OCI-LY3 (cell line): ENCODE data around the gene MCU.

Experiments used
- H2AFZ ChIP-seq: fragments of 200-600, 300-600 bp; shearing (Covaris generic); 2 replicates; pipeline ENCODE4 v1.6.0; 2014; ENCODE audit warnings: antibody characterized with exemption, low read depth, low read length
- H3K27ac ChIP-seq: fragments of 200-600, 300-600 bp; sonication (generic); 2 replicates; pipeline ENCODE4 v1.5.1; 2014; ENCODE audit warnings: mild to moderate bottlenecking, low read length, moderate library complexity, mixed read lengths
- H3K27me3 ChIP-seq: fragments of 200-600, 300-600 bp; sonication (generic); 2 replicates; pipeline ENCODE4 v1.6.1; 2014; ENCODE audit warnings: low read depth, low read length, mixed read lengths
- H3K36me3 ChIP-seq: fragments of 200-600, 300-600 bp; sonication (generic); replicated peaks from 2 replicates; pipeline ENCODE3; 2014; ENCODE audit warnings: low read depth, low read length, mixed read lengths
- H3K4me1 ChIP-seq: fragments of 300-600, 200-600 bp; sonication (generic); 2 replicates; pipeline ENCODE4 v1.6.1; 2014; ENCODE audit warnings: low read length, mixed read lengths
- H3K4me2 ChIP-seq: fragments of 200-600, 300-600 bp; sonication (generic); 2 replicates; pipeline ENCODE4 v1.6.1; 2014; ENCODE audit warnings: low read length, mixed read lengths
- H3K4me3 ChIP-seq: fragments of 300-600, 200-600 bp; sonication (generic); 2 replicates; pipeline ENCODE4 v1.5.1; 2014; ENCODE audit warnings: antibody characterized with exemption, mild to moderate bottlenecking, low read length, moderate library complexity
- H3K79me2 ChIP-seq: fragments of 300-600, 200-600 bp; shearing (Covaris generic); 2 replicates; pipeline ENCODE4 v1.6.1; 2014; ENCODE audit warnings: mild to moderate bottlenecking, low read length, mixed read lengths
- H3K9ac ChIP-seq: fragments of 300-600, 200-600 bp; shearing (Covaris generic); 2 replicates; pipeline ENCODE4 v1.6.0; 2014; ENCODE audit warnings: mild to moderate bottlenecking, low read length, moderate library complexity
- H3K9me3 ChIP-seq: fragments of 200-600, 300-600 bp; shearing (Covaris generic); 2 replicates; pipeline ENCODE4 v1.6.1; 2014; ENCODE audit warnings: low read length, mixed read lengths; ENCODE audit not compliant: insufficient read depth
- H4K20me1 ChIP-seq: fragments of 200-600, 300-600 bp; sonication (generic); 2 replicates; pipeline ENCODE4 v1.6.1; 2016; ENCODE audit warnings: low read length, mixed read lengths; ENCODE audit not compliant: insufficient read depth
- EZH2phosphoT487 ChIP-seq: fragments of 200-600 bp; shearing (Covaris generic); IDR thresholded peaks from 2 replicates; pipeline ENCODE4 v1.6.1; 2018; ENCODE audit warnings: antibody characterized with exemption, mixed run types, low read depth
- TF ChIP-seq, protein P1 (sequence below): fragments of 200-600, 300-600 bp; sonication (generic); IDR thresholded peaks from 2 replicates; pipeline ENCODE4 v1.5.1; 2014; ENCODE audit warnings: antibody characterized with exemption, low read length, low read depth

MCU gene

DNA sequence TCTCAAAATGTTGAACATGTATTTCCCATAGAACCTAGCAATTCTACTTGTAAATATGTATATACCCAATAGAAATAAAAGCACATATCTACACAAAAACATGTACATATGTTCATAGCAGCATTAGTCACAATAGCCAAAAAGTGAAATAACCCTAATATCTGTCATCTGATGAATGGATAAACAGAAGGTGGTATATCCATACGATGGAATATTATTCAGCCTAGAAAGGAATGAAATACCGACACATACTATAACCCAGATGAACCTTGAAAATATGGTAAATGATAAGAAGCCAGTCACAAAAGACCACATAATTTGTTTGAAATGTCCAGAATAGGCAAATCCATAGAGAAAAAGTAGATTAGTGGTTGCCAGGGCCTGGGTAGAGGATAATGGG, 87.9 kb downstream of the MCU start:
- H3K36me3 ChIP-seq: no peaks in the 10 kb centered on the region
- H3K4me1 ChIP-seq: no peaks in the 10 kb centered on the region
- H3K4me2 ChIP-seq: no peak overlapping the region
- H2AFZ ChIP-seq: no peak overlapping the region
- H3K9ac ChIP-seq: no peak overlapping the region
- no peaks in the 10 kb centered on the region for H4K20me1 ChIP-seq
- H3K27me3 ChIP-seq: no peaks in the 10 kb centered on the region
- H3K9me3 ChIP-seq: no peaks in the 10 kb centered on the region
- H3K4me3 ChIP-seq: no peak overlapping the region
- H3K79me2 ChIP-seq: no peaks in the 10 kb centered on the region
- TF ChIP-seq, protein P1, sequence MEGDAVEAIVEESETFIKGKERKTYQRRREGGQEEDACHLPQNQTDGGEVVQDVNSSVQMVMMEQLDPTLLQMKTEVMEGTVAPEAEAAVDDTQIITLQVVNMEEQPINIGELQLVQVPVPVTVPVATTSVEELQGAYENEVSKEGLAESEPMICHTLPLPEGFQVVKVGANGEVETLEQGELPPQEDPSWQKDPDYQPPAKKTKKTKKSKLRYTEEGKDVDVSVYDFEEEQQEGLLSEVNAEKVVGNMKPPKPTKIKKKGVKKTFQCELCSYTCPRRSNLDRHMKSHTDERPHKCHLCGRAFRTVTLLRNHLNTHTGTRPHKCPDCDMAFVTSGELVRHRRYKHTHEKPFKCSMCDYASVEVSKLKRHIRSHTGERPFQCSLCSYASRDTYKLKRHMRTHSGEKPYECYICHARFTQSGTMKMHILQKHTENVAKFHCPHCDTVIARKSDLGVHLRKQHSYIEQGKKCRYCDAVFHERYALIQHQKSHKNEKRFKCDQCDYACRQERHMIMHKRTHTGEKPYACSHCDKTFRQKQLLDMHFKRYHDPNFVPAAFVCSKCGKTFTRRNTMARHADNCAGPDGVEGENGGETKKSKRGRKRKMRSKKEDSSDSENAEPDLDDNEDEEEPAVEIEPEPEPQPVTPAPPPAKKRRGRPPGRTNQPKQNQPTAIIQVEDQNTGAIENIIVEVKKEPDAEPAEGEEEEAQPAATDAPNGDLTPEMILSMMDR: no peak
- TF ChIP-seq EZH2phosphoT487: no peak
- no peak overlapping the region for H3K27ac ChIP-seq

DNA sequence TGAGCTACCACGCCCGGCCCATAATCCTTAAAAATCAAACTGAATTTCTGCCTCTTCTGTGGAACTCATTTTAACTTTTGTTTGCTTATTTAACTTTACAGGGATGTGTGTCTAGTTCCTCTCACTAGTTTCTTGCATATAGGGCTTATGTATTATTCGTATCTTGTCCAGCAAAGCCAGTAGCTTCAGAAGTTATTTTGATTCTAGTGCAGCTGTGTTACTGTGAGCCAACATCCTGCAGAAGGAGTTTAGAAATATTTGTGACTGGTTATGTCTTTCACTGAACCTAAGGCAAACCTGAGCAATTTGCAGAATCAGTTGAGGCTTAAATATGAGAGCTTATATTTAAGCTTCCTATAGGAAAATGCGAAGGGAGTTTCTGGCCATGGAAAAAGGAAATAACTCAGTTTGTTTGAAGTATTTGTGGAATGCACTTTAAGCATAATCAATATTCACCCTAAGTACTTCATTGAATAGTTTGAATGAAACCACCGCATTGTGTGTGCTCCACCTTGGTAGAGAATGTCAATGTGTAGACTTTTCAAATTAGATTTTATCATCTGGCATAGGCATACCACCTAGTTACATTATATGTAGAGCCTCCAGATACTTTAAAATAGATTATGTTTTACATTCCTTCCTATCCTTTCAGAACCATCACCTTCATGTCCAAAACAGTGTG, 90.8 kb downstream of the MCU start:
- no peaks in the 10 kb centered on the region for H3K9me3 ChIP-seq
- no peaks in the 10 kb centered on the region for H3K36me3 ChIP-seq
- no peaks in the 10 kb centered on the region for H4K20me1 ChIP-seq
- no peak overlapping the region for H3K27ac ChIP-seq
- H3K79me2 ChIP-seq: no peaks in the 10 kb centered on the region
- no peaks in the 10 kb centered on the region for H3K4me1 ChIP-seq
- H3K27me3 ChIP-seq: no peaks in the 10 kb centered on the region
- no peak overlapping the region for H3K4me3 ChIP-seq
- no peak overlapping the region for H3K9ac ChIP-seq
- TF ChIP-seq EZH2phosphoT487: no peak
- TF ChIP-seq, protein P1: no peak
- no peak overlapping the region for H3K4me2 ChIP-seq
- no peak overlapping the region for H2AFZ ChIP-seq

DNA sequence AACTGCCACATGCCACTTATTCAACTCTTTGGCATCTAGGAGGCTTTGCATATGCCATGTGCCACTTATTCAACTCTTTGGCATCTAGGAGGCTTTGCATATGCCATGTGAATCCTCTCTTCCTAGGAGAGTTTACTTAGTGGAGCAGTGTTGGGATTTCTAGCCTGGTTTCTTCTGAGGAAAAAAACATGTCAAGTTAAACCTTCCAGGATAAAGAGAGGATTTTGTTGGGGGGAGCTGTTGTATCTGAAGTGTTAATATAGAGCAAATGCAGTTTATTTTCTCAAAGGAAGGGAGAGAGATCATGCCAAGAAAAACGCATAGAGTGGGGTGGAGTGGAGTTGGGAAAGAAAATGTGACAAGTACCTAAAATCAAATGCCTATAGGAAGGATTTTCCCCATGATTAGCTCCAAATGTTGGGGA, 91.5 kb downstream of the MCU start:
- Histone ChIP-seq H3K9ac (no peak overlapping the region), H3K9me3 (no peaks in the 10 kb centered on the region), H3K27ac (no peak overlapping the region), H3K4me2 (no peak overlapping the region), H4K20me1 (no peaks in the 10 kb centered on the region), H3K27me3 (no peaks in the 10 kb centered on the region), H3K4me1 (no peaks in the 10 kb centered on the region), H3K4me3 (no peak overlapping the region), H3K79me2 (no peaks in the 10 kb centered on the region), H3K36me3 (no peaks in the 10 kb centered on the region), H2AFZ (no peak overlapping the region)
- TF ChIP-seq, protein P1: no peak
- no peak for TF ChIP-seq EZH2phosphoT487

DNA sequence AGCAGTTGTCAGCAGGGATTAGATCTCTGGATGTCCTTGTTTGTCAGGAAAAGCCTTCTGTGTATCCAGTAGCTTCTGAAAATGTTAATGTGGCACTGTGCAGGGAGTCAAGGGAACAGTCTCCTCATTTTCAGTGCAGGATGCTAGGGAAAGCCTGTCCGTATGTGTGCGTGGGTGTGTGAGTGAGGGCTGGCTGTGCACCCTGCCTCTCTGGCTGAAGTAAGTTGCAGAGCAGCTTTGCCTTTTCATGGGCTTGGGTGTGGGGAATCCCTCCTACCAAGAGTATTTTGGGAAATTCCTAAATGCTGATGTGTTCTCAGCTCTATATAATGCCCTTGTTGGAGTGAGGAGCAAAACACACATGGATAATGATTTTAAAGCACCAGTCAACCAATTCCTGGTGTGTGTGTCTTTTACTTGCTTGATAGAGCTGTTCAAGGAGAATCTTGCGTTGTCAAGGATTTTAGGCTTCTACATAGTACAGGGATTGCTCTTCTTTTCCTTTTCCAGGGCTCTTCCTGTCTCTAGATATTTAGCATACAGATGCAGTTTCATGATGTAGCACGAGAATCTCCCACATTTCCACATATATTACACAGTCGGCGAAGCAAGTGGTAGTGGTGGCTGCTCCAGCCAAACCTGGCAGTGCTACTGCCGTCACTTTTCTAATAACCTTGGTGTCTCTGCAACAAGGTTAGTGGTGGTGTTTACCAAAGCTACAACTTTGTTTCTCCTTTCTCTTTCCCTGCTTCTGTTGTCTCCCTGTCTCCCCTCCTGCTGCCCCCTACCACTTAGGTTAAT, 92.8 kb downstream of the MCU start:
- Histone ChIP-seq H3K36me3 (no peaks in the 10 kb centered on the region), H3K4me3 (no peak overlapping the region), H3K27ac (no peak overlapping the region), H3K79me2 (no peaks in the 10 kb centered on the region), H3K9ac (no peak overlapping the region), H2AFZ (no peak overlapping the region), H3K27me3 (no peaks in the 10 kb centered on the region), H4K20me1 (no peaks in the 10 kb centered on the region), H3K4me2 (no peak overlapping the region), H3K4me1 (no peaks in the 10 kb centered on the region), H3K9me3 (no peaks in the 10 kb centered on the region)
- no peak for TF ChIP-seq EZH2phosphoT487
- TF ChIP-seq, protein P1: no peak
